Endothelial cell of umbilical vein (primary cell): ENCODE measurements around the gene NPDC1. TPM values are rescaled to one million over a fixed set of nuclear protein-coding genes. Genes with fewer than 3 reads are reported as not detected.

ENCODE experiments used
- BruUV-seq: library from RNA; stranded (reverse); fragments of 400-500 nt; replicated peaks from 2 replicates; lab custom pipeline; 2021; lab: Mats Ljungman, UMichigan
- CTCF ChIA-PET: fragments of 300-600, 350-600 bp; sonication (Branson Sonifier 250); formaldehyde crosslinking; loops from one replicate; lab custom pipeline; 2021; ENCODE audit warnings: antibody characterized with exemption, inconsistent platforms; lab: Charles Lee
- POLR2A ChIA-PET: fragments of 300-600, 350-600 bp; sonication (Branson Sonifier 250); formaldehyde crosslinking; loops from one replicate; lab custom pipeline; 2021; ENCODE audit warnings: antibody characterized with exemption, inconsistent platforms; lab: Charles Lee
- DNase-seq: peaks from one replicate; pipeline ENCODE4 v3.0.0-alpha.2; 2011; ENCODE audit warnings: low read depth, low spot score
- FAIRE-seq: peaks from 2 replicates; lab custom pipeline; 2011; peaks lifted over from hg19 to GRCh38; lab: Jason Lieb, UNC
- H2AFZ ChIP-seq: 2 replicates; pipeline ENCODE4 v1.6.0; 2012; ENCODE audit warnings: low read depth, low read length, control low read depth, inconsistent platforms
- H3K27ac ChIP-seq: 2 replicates; pipeline ENCODE4 v1.5.1; 2011; ENCODE audit warnings: low read depth, mild to moderate bottlenecking, control low read depth, low read length, moderate library complexity; ENCODE audit not compliant: insufficient read depth
- H3K27me3 ChIP-seq, 2 experiments: 2 replicates each; pipeline versions ENCODE4 v1.6.0 to v1.6.1; 2011; ENCODE audit warnings: low read length in 2 of 2, mixed read lengths in 1 of 2; ENCODE audit not compliant: control insufficient read depth in 2 of 2, insufficient read depth in 2 of 2
- H3K36me3 ChIP-seq, 2 experiments: 2 replicates in 1 of 2; 3 replicates in 1 of 2; pipeline ENCODE4 v1.5.1; 2011; ENCODE audit warnings: low read length in 2 of 2, mild to moderate bottlenecking in 1 of 2, moderate library complexity in 1 of 2; ENCODE audit not compliant: control insufficient read depth in 2 of 2, insufficient read depth in 2 of 2; ENCODE audit errors: extremely low read depth in 1 of 2
- H3K4me1 ChIP-seq: 3 replicates; pipeline ENCODE4 v1.5.1; 2011; ENCODE audit warnings: mild to moderate bottlenecking, low read length; ENCODE audit not compliant: control insufficient read depth, insufficient read depth; ENCODE audit errors: extremely low read depth
- H3K4me2 ChIP-seq: 2 replicates; pipeline ENCODE4 v1.6.1; 2011; ENCODE audit warnings: low read length, control low read depth, mixed read lengths; ENCODE audit not compliant: insufficient read depth
- H3K4me3 ChIP-seq, 3 experiments: fragments of 200-600 bp in 1 of 3; sonication (generic), shearing (Covaris generic) in 1 of 3; replicated peaks in 1 of 3; 2 replicates each; pipeline ENCODE4 v1.5.1; 2011 to 2016; ENCODE audit warnings: control low read depth in 3 of 3, low read length in 3 of 3, mild to moderate bottlenecking in 2 of 3, inconsistent platforms in 1 of 3, low read depth in 1 of 3, moderate library complexity in 1 of 3; ENCODE audit not compliant: insufficient read depth in 1 of 3
- H3K79me2 ChIP-seq: 2 replicates; pipeline ENCODE4 v1.6.0; 2012; ENCODE audit warnings: low read length, inconsistent platforms; ENCODE audit not compliant: control insufficient read depth, insufficient read depth
- H3K9ac ChIP-seq: replicated peaks from 2 replicates; pipeline ENCODE3; 2011; ENCODE audit warnings: low read length, control low read depth; ENCODE audit not compliant: insufficient read depth; ENCODE audit errors: extremely low read depth
- H3K9me1 ChIP-seq: replicated peaks from 3 replicates; pipeline ENCODE4 v1.6.0; 2011; ENCODE audit warnings: mild to moderate bottlenecking, low read length; ENCODE audit not compliant: control insufficient read depth, insufficient read depth; ENCODE audit errors: extremely low read depth
- H3K9me3 ChIP-seq: replicated peaks from 2 replicates; pipeline ENCODE4 v1.5.1; 2012; ENCODE audit warnings: low read length, inconsistent platforms; ENCODE audit not compliant: control insufficient read depth, insufficient read depth
- H4K20me1 ChIP-seq: replicated peaks from 2 replicates; pipeline ENCODE3; 2011; ENCODE audit warnings: mild to moderate bottlenecking, low read length; ENCODE audit not compliant: control insufficient read depth, insufficient read depth; ENCODE audit errors: extremely low read depth
- CTCF ChIP-seq, 2 donors: IDR thresholded peaks; 1 replicate in 1 of 2; 2 replicates in 1 of 2; pipeline ENCODE4 v1.5.1; 2011; ENCODE audit warnings: low read length in 2 of 2, mild to moderate bottlenecking in 2 of 2, moderate library complexity in 2 of 2, control low read depth in 1 of 2, inconsistent platforms in 1 of 2, low read depth in 1 of 2; ENCODE audit not compliant: insufficient read depth in 1 of 2; ENCODE audit errors: extremely low read depth in 1 of 2
- EZH2 ChIP-seq: IDR thresholded peaks from 2 replicates; pipeline ENCODE4 v1.6.1; 2012; ENCODE audit warnings: borderline replicate concordance, low read depth, mild to moderate bottlenecking, moderate library complexity, low read length, inconsistent platforms; ENCODE audit not compliant: severe bottlenecking
- POLR2AphosphoS5 ChIP-seq: IDR thresholded peaks from 2 replicates; pipeline ENCODE4 v1.6.1; 2012; ENCODE audit warnings: low read depth, mild to moderate bottlenecking, control low read depth, low read length, moderate library complexity; ENCODE audit not compliant: insufficient read depth
- dilution Hi-C: fragments of 300-500 bp; cut with MboI; formaldehyde crosslinking; loops from one replicate; pipeline ENCODE4 v1.15.0; 2019; ENCODE audit warnings: low sequenced_read_pairs; ENCODE audit not compliant: extremely low pct_ligation_motif_present
- intact Hi-C: fragments of 100-400 bp; cut with micrococcal nuclease; formaldehyde crosslinking; loops from one replicate; pipeline ENCODE4 v1.10.0; 2022
- polyA plus RNA-seq, 4 experiments: library from polyadenylated mRNA; depleted of rRNA in 3 of 4; stranded (reverse) in 3 of 4; unstranded in 1 of 4; fragments of >200 nt; gene quantifications; 2 replicates each; pipeline versions ENCODE4 v1.2.1 to v1.2.3, GENCODE V29; 2011 to 2012; ENCODE audit warnings: missing spikeins in 1 of 4
- total RNA-seq: library from RNA; stranded (reverse); gene quantifications from 2 replicates; pipeline ENCODE4 v1.2.3, GENCODE V29; 2021

The NPDC1 gene
- total and polyA plus RNA-seq, 2 donors (not counting 3 experiments of a cell fraction or from before 2014, with no cell fraction given): 115 to 181 TPM

GRCh38 chr9:137064027-137064879, 18.3 kb upstream of the NPDC1 start:
- ChIA-PET CTCF (interaction anchor here (0.6 to 2.3 kb wide), 22 partner anchors 9 to 286 kb away, joined by 3 to 52 read pairs (median 8); partner anchors contain the start of genes MAN1B1, NPDC1, RNF224 and TMEM141), POLR2A (interaction anchor here (1.0 kb wide), 1 partner anchor 17 kb away, joined by 4 read pairs; no protein-coding TSS in a partner anchor)
- TF ChIP-seq POLR2AphosphoS5: no peak
- peak; percentile 86 to 97 for TF ChIP-seq CTCF (IDR thresholded peaks at IDR 0.05; ENCODE audit: extremely low read depth in 1 of 2, insufficient read depth in 1 of 2, low read depth in 1 of 2, low read length in 2 of 2)
- no peak for TF ChIP-seq EZH2
- Histone ChIP-seq H3K4me2 (no peak overlapping the region), H3K9me1 (no peaks in the 10 kb centered on the region), H3K79me2 (peaks cover 4% of the 10 kb centered on the region), H2AFZ (no peak overlapping the region), H3K4me3 (no peak overlapping the region), H3K4me1 (peaks cover under 1% of the 10 kb centered on the region), H3K27ac (no peak overlapping the region), H3K36me3 (no peaks in the 10 kb centered on the region), H3K9ac (no peak overlapping the region), H4K20me1 (no peaks in the 10 kb centered on the region), H3K27me3 (no peaks in the 10 kb centered on the region), H3K9me3 (no peaks in the 10 kb centered on the region)
- intact Hi-C loops (loop anchor here (1.0 kb wide), 2 partner anchors 35 to 277 kb away; no protein-coding TSS in a partner anchor), dilution Hi-C loops (no loop called here)
- DNase-seq: peak; percentile 31
- no TSS peak for BruUV-seq
- peak; percentile 63 for FAIRE-seq
